IMR-90 (cell line): Measurements from ENCODE around the gene FBRS. TPM values are rescaled to one million over a fixed set of nuclear protein-coding genes. Genes with fewer than 3 reads are reported as not detected.

Experiments used
- ATAC-seq: fragments of 200-7000 bp; cut with Tn5 transposase; 2 replicates; pipeline ENCODE4 v1.9.1; 2020; ENCODE audit warnings: low read depth, mild to moderate bottlenecking, moderate library complexity
- BruUV-seq: library from RNA; stranded (reverse); fragments of 400-500 nt; replicated peaks from 2 replicates; lab custom pipeline; 2021; lab: Mats Ljungman, UMichigan
- CTCF ChIA-PET: fragments of 300-600 bp; formaldehyde crosslinking; extraction: SDS; loops from one replicate; lab custom pipeline; 2021; ENCODE audit warnings: antibody characterized with exemption; lab: Yijun Ruan, JAX
- POLR2A ChIA-PET: fragments of 300-600 bp; sonication (Branson Sonifier 250); formaldehyde crosslinking; loops from one replicate; lab custom pipeline; 2022; ENCODE audit warnings: antibody characterized with exemption; ENCODE audit not compliant: unreplicated experiment; lab: Charles Lee
- DNase-seq: peaks from one replicate; pipeline ENCODE4 v3.0.0; 2013
- H2AFZ ChIP-seq: replicated peaks from 2 replicates; pipeline ENCODE3; 2013; ENCODE audit warnings: low read length, mild to moderate bottlenecking; ENCODE audit not compliant: poor library complexity
- H2AK5ac ChIP-seq: 2 replicates; pipeline ENCODE4 v1.6.1; 2013; ENCODE audit warnings: low read depth, low read length, inconsistent platforms
- H2AK9ac ChIP-seq: replicated peaks from 2 replicates; pipeline ENCODE3; 2013; ENCODE audit warnings: mild to moderate bottlenecking, low read depth, low read length, moderate library complexity; ENCODE audit not compliant: poor library complexity
- H2BK120ac ChIP-seq: 2 replicates; pipeline ENCODE4 v1.6.1; 2013; ENCODE audit warnings: low read depth, low read length, inconsistent platforms
- H2BK15ac ChIP-seq: 3 replicates; pipeline ENCODE4 v1.6.1; 2013; ENCODE audit warnings: low read depth, low read length, inconsistent platforms
- H2BK20ac ChIP-seq: 2 replicates; pipeline ENCODE4 v1.6.1; 2013; ENCODE audit warnings: low read depth, mild to moderate bottlenecking, inconsistent platforms, low read length, moderate library complexity
- H2BK5ac ChIP-seq: 2 replicates; pipeline ENCODE4 v1.6.1; 2013; ENCODE audit warnings: mild to moderate bottlenecking, low read depth, low read length, inconsistent platforms; ENCODE audit not compliant: poor library complexity, severe bottlenecking
- H3K14ac ChIP-seq: replicated peaks from 2 replicates; pipeline ENCODE4 v1.6.1; 2013; ENCODE audit warnings: low read depth, low read length, inconsistent platforms
- H3K18ac ChIP-seq: 2 replicates; pipeline ENCODE4 v1.6.1; 2013; ENCODE audit warnings: low read depth, low read length, control low read depth
- H3K23ac ChIP-seq: 2 replicates; pipeline ENCODE4 v1.6.1; 2013; ENCODE audit warnings: low read depth, low read length, inconsistent platforms
- H3K27ac ChIP-seq: 2 replicates; pipeline ENCODE4 v1.5.1; 2013; ENCODE audit warnings: mild to moderate bottlenecking, control low read depth, low read length; ENCODE audit not compliant: insufficient read depth
- H3K27me3 ChIP-seq: 2 replicates; pipeline ENCODE4 v1.6.1; 2013; ENCODE audit warnings: low read length; ENCODE audit not compliant: control insufficient read depth, insufficient read depth
- H3K36me3 ChIP-seq: 2 replicates; pipeline ENCODE4 v1.6.1; 2013; ENCODE audit warnings: low read length, mixed read lengths; ENCODE audit not compliant: control insufficient read depth, insufficient read depth
- H3K4ac ChIP-seq: 2 replicates; pipeline ENCODE4 v1.6.1; 2013; ENCODE audit warnings: low read depth, low read length, inconsistent platforms
- H3K4me1 ChIP-seq: 2 replicates; pipeline ENCODE4 v1.6.1; 2013; ENCODE audit warnings: low read length, mixed read lengths; ENCODE audit not compliant: control insufficient read depth, insufficient read depth
- H3K4me2 ChIP-seq: 2 replicates; pipeline ENCODE4 v1.6.1; 2013; ENCODE audit warnings: low read depth, mild to moderate bottlenecking, control low read depth, low read length, moderate library complexity
- H3K4me3 ChIP-seq: 2 replicates; pipeline ENCODE4 v1.5.1; 2013; ENCODE audit warnings: low read depth, mild to moderate bottlenecking, control low read depth, low read length, moderate library complexity; ENCODE audit not compliant: insufficient read depth
- H3K56ac ChIP-seq: 2 replicates; pipeline ENCODE4 v1.6.1; 2013; ENCODE audit warnings: low read length, inconsistent platforms; ENCODE audit not compliant: insufficient read depth; ENCODE audit errors: extremely low read depth
- H3K79me1 ChIP-seq, 2 experiments: 2 replicates each; pipeline ENCODE4 v1.6.1; 2013; ENCODE audit warnings: low read length in 2 of 2, inconsistent platforms in 1 of 2, low read depth in 1 of 2
- H3K9ac ChIP-seq: 2 replicates; pipeline ENCODE4 v1.6.1; 2013; ENCODE audit warnings: low read depth, low read length, control low read depth
- H3K9me1 ChIP-seq: 2 replicates; pipeline ENCODE4 v1.6.1; 2013; ENCODE audit warnings: low read length, inconsistent platforms; ENCODE audit not compliant: insufficient read depth
- H3K9me3 ChIP-seq: 2 replicates; pipeline ENCODE4 v1.6.1; 2013; ENCODE audit warnings: low read length; ENCODE audit not compliant: control insufficient read depth, insufficient read depth
- H4K20me1 ChIP-seq: 2 replicates; pipeline ENCODE4 v1.6.1; 2013; ENCODE audit warnings: low read length, inconsistent platforms; ENCODE audit not compliant: insufficient read depth
- H4K5ac ChIP-seq: 2 replicates; pipeline ENCODE4 v1.6.1; 2013; ENCODE audit warnings: mild to moderate bottlenecking, low read depth, low read length, control low read depth
- H4K8ac ChIP-seq, 2 experiments: 2 replicates each; pipeline ENCODE4 v1.6.1; 2013; ENCODE audit warnings: low read depth in 2 of 2, low read length in 2 of 2, control low read depth in 1 of 2, inconsistent platforms in 1 of 2
- H4K91ac ChIP-seq: 2 replicates; pipeline ENCODE4 v1.6.1; 2013; ENCODE audit warnings: low read depth, low read length, inconsistent platforms; ENCODE audit not compliant: insufficient read depth
- BHLHE40 ChIP-seq: fragments of 150-350 bp; IDR thresholded peaks from 2 replicates; pipeline ENCODE4 v1.6.1; 2016; ENCODE audit warnings: mild to moderate bottlenecking, low read depth, low read length
- FOS ChIP-seq: fragments of 150-350 bp; IDR thresholded peaks from 2 replicates; pipeline ENCODE4 v1.6.1; 2016; ENCODE audit warnings: low read depth, low read length
- MAFK ChIP-seq: IDR thresholded peaks from 2 replicates; pipeline ENCODE4 v1.6.1; 2012; ENCODE audit warnings: low read depth, low read length, improper control_type of control experiment
- MXI1 ChIP-seq: IDR thresholded peaks from 2 replicates; pipeline ENCODE4 v1.6.1; 2012; ENCODE audit warnings: low read depth, mild to moderate bottlenecking, low read length, moderate library complexity, borderline replicate concordance
- RAD21 ChIP-seq: IDR thresholded peaks from 2 replicates; pipeline ENCODE4 v1.6.1; 2012; ENCODE audit warnings: low read length, improper control_type of control experiment
- RFX5 ChIP-seq: IDR thresholded peaks from 2 replicates; pipeline ENCODE4 v1.8.0; 2012; ENCODE audit warnings: low read depth, mild to moderate bottlenecking, low read length, moderate library complexity
- USF2 ChIP-seq: fragments of 150-350 bp; IDR thresholded peaks from 2 replicates; pipeline ENCODE4 v1.6.1; 2017; ENCODE audit warnings: mild to moderate bottlenecking, antibody characterized with exemption, low read length, low read depth
- WGBS, 2 experiments: methylation state at CpG; one replicate each; pipeline versions ENCODE4 v1.1.5 to v1.1.7; 2013; ENCODE audit warnings: missing lambda C conversion rate in 2 of 2; ENCODE audit not compliant: insufficient read length in 1 of 2; ENCODE audit errors: extremely low coverage in 2 of 2; 5-methylcytosine and 5-hydroxymethylcytosine counted together
- dilution Hi-C: fragments of 300-500 bp; cut with HindIII; formaldehyde crosslinking; loops from one replicate; pipeline ENCODE4 v1.14.3; 2018; ENCODE audit warnings: low sequenced_read_pairs; ENCODE audit not compliant: unreplicated experiment
- in situ Hi-C: fragments of 300-500 bp; cut with MboI; formaldehyde crosslinking; loops from 3 replicates; pipeline ENCODE4 v1.14.3; 2019; ENCODE audit warnings: low sequenced_read_pairs, inconsistent platforms, mixed read lengths
- intact Hi-C: fragments of 100-400 bp; cut with micrococcal nuclease; formaldehyde crosslinking; loops from 2 replicates; pipeline ENCODE4 v1.10.0; 2022
- polyA plus RNA-seq, 3 experiments: library from polyadenylated mRNA; depleted of rRNA; stranded (reverse); fragments of >200 nt; gene quantifications; 2 replicates each; pipeline ENCODE4 v1.2.3, GENCODE V29; 2012; ENCODE audit warnings: low replicate concordance in 1 of 3
- total RNA-seq: library from RNA; depleted of rRNA; stranded (reverse); fragments of >200 nt; gene quantifications from 2 replicates; pipeline ENCODE4 v1.2.3, GENCODE V29; 2012
- TF ChIP-seq, protein P1 (sequence below): conservative IDR thresholded peaks from 2 replicates; pipeline ENCODE4 v1.5.1; 2012; ENCODE audit warnings: mild to moderate bottlenecking, low read depth, low read length, improper control_type of control experiment

FBRS gene
- total and polyA plus RNA-seq, 2 of the 4 experiments (the other 2 are of a cell fraction), result 2.0 to 22.4 TPM

DNA sequence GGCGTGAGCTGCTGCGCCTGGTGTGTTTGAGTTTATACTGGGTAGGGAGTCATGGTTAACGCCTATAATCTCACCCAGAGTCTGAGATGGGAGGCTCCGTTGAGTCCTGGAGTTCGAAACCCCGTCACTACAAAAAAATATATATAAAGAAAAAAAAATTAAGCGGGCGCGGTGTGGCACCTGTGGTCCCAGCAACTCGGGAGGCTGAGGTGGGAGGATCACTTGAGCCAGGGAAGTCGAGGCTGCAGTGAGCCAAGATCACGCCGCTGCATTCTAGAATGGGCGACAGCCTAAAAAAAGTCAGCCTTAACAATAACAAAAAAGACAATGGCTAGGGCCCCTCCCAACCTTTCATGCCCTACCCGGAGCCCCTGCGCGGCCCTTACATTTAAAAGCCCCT, 24.7 kb upstream of the FBRS start:
- Histone ChIP-seq H3K9me1 (no peaks in the 10 kb centered on the region; the same call in 1 of the 2 replicates), H3K18ac (no peak overlapping the region), H3K23ac (no peak overlapping the region), H4K5ac (peak overlapping the region; percentile 42), H2AK5ac (peak overlapping the region; percentile 73; the same call in 1 of the 2 replicates), H3K56ac (peak overlapping the region; percentile 14; the same call in 1 of the 2 replicates), H2BK120ac (no peak overlapping the region), H2AFZ (peak overlapping the region; percentile 90), H2BK20ac (no peak overlapping the region), H3K27me3 (no peaks in the 10 kb centered on the region), H3K4ac (peak overlapping the region; percentile 78), H3K4me1 (no peaks in the 10 kb centered on the region), H4K91ac (0 out of 2 replicates have a peak overlapping the region, but pooled peaks have one; percentile 54), H2BK5ac (peak overlapping the region; percentile 63), H2AK9ac (peak overlapping the region; percentile 85), H4K20me1 (no peaks in the 10 kb centered on the region), H3K27ac (peak overlapping the region; percentile 3), H3K4me3 (peak overlapping the region; percentile 88), H2BK15ac (no peak overlapping the region; the same call in 2 of the 3 replicates), H3K9me3 (no peaks in the 10 kb centered on the region), H4K8ac (peak overlapping the region; percentile 50 to 91), H3K14ac (peak overlapping the region; percentile 75), H3K4me2 (peak overlapping the region; percentile 41), H3K36me3 (no peaks in the 10 kb centered on the region), H3K9ac (peak overlapping the region; percentile 2; the same call in 1 of the 2 replicates), H3K79me1 (peaks cover 8 to 19% of the 10 kb centered on the region in 2 experiments; a peak in 3 of 4 replicates)
- in situ Hi-C loops (loop anchor here (5.0 kb wide), 1 partner anchor 186 kb away; the partner anchor contains the start of gene SEPHS2), dilution Hi-C loops (no loop called here), intact Hi-C loops (no loop called here)
- WGBS, 2 experiments, result no CpG with 5 or more reads among the region's 17 CpGs
- TF ChIP-seq USF2, result no peak
- no peak for TF ChIP-seq RAD21
- no peak for TF ChIP-seq FOS
- TF ChIP-seq MXI1, result no peak
- TF ChIP-seq MAFK, result no peak
- TF ChIP-seq BHLHE40, result no peak
- TF ChIP-seq, protein P1, sequence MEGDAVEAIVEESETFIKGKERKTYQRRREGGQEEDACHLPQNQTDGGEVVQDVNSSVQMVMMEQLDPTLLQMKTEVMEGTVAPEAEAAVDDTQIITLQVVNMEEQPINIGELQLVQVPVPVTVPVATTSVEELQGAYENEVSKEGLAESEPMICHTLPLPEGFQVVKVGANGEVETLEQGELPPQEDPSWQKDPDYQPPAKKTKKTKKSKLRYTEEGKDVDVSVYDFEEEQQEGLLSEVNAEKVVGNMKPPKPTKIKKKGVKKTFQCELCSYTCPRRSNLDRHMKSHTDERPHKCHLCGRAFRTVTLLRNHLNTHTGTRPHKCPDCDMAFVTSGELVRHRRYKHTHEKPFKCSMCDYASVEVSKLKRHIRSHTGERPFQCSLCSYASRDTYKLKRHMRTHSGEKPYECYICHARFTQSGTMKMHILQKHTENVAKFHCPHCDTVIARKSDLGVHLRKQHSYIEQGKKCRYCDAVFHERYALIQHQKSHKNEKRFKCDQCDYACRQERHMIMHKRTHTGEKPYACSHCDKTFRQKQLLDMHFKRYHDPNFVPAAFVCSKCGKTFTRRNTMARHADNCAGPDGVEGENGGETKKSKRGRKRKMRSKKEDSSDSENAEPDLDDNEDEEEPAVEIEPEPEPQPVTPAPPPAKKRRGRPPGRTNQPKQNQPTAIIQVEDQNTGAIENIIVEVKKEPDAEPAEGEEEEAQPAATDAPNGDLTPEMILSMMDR, result no peak
- TF ChIP-seq RFX5, result no peak
- ATAC-seq, result no peak
- BruUV-seq, result no TSS peak
- CTCF ChIA-PET, result interaction anchor here (1.0 kb wide), 1 partner anchor 17 kb away, joined by 3 read pairs; the partner anchor contains the start of gene PRR14
- POLR2A ChIA-PET, result no interaction called here
- DNase-seq, result no peak
